GM21825 (cell line): ENCODE data around the gene SINHCAF.

Source experiments
- ATAC-seq: cut with Tn5 transposase; IDR thresholded peaks from one replicate; pipeline ENCODE4 v1.9.1; 2021; ENCODE audit warnings: mild to moderate bottlenecking, moderate library complexity; ENCODE audit not compliant: unreplicated experiment

Gene SINHCAF

GRCh38 chr12:31235868-31236395, 90.0 kb downstream of the SINHCAF start:
- ATAC-seq = no peak

- ATAC-seq = no peak
Measured at GRCh38 chr12:31234955-31235867, 90.7 kb downstream of the SINHCAF start.

GRCh38 chr12:31234053-31234840, 91.7 kb downstream of the SINHCAF start:
- no peak for ATAC-seq

- ATAC-seq = no peak
Measured at GRCh38 chr12:31233061-31233730, 92.8 kb downstream of the SINHCAF start.

GRCh38 chr12:31232361-31232965, 93.5 kb downstream of the SINHCAF start:
- no peak for ATAC-seq

GRCh38 chr12:31231611-31232360, 94.2 kb downstream of the SINHCAF start:
- ATAC-seq = no peak
